ENCODE results near the gene ENAH. TPM values are rescaled to one million over a fixed set of nuclear protein-coding genes. Genes with fewer than 3 reads are reported as not detected.
"Not testable (repeated sequence)": the region's sequence is repeated elsewhere in the genome, so short reads cannot be mapped to it uniquely, and the experiment has no call there.

ENAH gene
- total and polyA plus RNA-seq, 5 donors from 2014 or later = 0.03 to 0.13 TPM; not detected in 3

DNA sequence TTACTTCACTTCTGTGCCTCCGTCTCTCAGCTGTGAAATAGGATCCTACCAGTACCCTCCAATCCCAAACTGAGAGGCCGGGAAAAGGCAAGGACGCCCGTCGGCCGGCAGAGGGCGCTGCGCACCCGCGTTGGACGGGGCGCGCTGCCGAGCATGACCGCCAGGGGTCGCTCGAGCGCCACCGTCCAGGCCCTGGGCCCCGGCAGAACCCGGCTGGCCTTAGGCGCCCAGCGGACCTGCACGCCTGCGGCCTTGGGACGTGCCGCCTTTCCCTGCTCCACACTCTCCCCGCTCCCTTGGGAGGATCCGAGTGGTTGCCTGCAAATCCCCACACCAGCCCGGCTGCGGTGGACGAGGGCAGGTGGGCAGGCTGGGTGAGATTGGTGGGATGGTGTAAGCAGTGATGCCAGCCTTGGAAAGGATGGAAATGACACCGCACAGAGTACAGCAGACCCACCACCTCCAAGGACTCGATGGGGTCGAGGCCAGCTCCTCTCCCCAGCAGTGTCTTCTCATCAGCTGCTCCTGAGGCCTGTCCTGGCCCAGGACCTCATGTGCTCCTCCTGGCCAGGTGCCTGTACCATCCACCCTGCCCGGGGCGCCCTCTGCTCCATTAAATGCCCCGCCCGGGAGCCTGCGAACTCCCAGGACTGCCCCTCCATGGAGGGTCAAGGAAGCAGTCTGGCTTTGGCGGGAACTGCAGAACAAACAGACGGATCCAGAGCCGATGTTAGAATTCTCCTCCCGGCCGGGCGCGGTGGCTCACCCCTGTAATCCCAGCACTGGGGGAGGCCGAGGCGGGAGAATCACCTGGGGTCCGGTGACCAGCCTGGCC lies 177.7 kb downstream of the ENAH start:
- ATAC-seq (ENCODE audit: low read depth in 2 of 2) = peak; percentile 81 to 85
- H3K4me3 ChIP-seq (ENCODE audit: low read depth, low read length) = no peak overlapping the region
- H3K36me3 ChIP-seq (ENCODE audit: control insufficient read depth, insufficient read depth, low read length) = no peaks in the 10 kb centered on the region
- peak; percentile 50 to 67 (median 64) for DNase-seq
- H3K36me3 Mint-ChIP-seq = no peaks in the 10 kb centered on the region
- peaks cover 19% of the 10 kb centered on the region for H3K4me1 ChIP-seq (ENCODE audit: control insufficient read depth, insufficient read depth, low read length, poor library complexity, severe bottlenecking)
- peak overlapping the region in 1 of 4 donors; percentile 32 for H3K4me3 Mint-ChIP-seq
- no peak overlapping the region for H3K27ac ChIP-seq (ENCODE audit: insufficient read depth, low read length, poor library complexity, severe bottlenecking)
- H3K27me3 Mint-ChIP-seq = peaks cover 5% of the 10 kb centered on the region
- no peaks in the 10 kb centered on the region for H3K9me3 ChIP-seq (ENCODE audit: control insufficient read depth in 2 of 2, low read length in 2 of 2)
- H3K27me3 ChIP-seq (ENCODE audit: control insufficient read depth, insufficient read depth, low read length) = no peaks in the 10 kb centered on the region
- no peaks in the 10 kb centered on the region for H3K9me3 Mint-ChIP-seq
- peak overlapping the region in 2 of 3 donors; percentile 52 to 87 for H3K27ac Mint-ChIP-seq
- peaks cover 17 to 48% (median 29%) of the 10 kb centered on the region in 4 donors for H3K4me1 Mint-ChIP-seq

DNA sequence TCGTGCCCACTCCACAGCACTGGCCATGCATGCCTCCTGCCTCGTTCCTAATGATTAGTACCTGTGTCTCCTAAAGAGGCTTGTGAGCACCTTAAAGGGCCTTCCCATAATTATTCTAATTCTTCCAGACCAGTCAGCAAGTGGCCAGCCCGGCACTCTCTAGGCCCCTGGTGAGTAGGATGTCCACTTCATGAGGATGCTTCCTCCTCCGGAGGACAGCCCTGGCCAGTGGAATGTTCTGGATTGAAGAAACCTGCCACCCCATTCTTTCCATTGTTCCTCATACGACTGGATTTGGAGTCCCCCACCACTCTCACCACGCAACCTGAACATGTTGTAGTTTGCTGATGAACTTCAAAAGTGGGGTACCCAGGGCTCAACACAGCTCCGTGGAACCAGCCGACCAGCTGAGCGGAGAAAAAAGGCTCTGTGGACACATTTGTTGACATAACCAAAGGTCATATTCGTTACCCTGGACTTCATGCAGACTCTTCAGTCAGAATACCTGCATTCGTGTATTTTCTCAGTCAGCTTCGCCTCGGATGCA lies 178.4 kb downstream of the ENAH start:
- no peaks in the 10 kb centered on the region for H3K9me3 ChIP-seq (ENCODE audit: control insufficient read depth in 2 of 2, low read length in 2 of 2)
- H3K4me3 Mint-ChIP-seq = peak overlapping the region in 1 of 4 donors; percentile 19
- no peaks in the 10 kb centered on the region for H3K36me3 ChIP-seq (ENCODE audit: control insufficient read depth, insufficient read depth, low read length)
- H3K4me1 ChIP-seq (ENCODE audit: control insufficient read depth, insufficient read depth, low read length, poor library complexity, severe bottlenecking) = peaks cover 19% of the 10 kb centered on the region
- DNase-seq = no peak
- H3K4me3 ChIP-seq (ENCODE audit: low read depth, low read length) = no peak overlapping the region
- H3K9me3 Mint-ChIP-seq = no peaks in the 10 kb centered on the region
- no peak for ATAC-seq (ENCODE audit: low read depth in 2 of 2)
- H3K27me3 Mint-ChIP-seq = peaks cover 4% of the 10 kb centered on the region
- H3K27me3 ChIP-seq (ENCODE audit: control insufficient read depth, insufficient read depth, low read length) = no peaks in the 10 kb centered on the region
- H3K4me1 Mint-ChIP-seq = peaks cover 17 to 49% (median 31%) of the 10 kb centered on the region in 4 donors
- H3K27ac ChIP-seq (ENCODE audit: insufficient read depth, low read length, poor library complexity, severe bottlenecking) = no peak overlapping the region
- H3K36me3 Mint-ChIP-seq = no peaks in the 10 kb centered on the region
- H3K27ac Mint-ChIP-seq = peak overlapping the region in 2 of 3 donors; percentile 87 to 88

DNA sequence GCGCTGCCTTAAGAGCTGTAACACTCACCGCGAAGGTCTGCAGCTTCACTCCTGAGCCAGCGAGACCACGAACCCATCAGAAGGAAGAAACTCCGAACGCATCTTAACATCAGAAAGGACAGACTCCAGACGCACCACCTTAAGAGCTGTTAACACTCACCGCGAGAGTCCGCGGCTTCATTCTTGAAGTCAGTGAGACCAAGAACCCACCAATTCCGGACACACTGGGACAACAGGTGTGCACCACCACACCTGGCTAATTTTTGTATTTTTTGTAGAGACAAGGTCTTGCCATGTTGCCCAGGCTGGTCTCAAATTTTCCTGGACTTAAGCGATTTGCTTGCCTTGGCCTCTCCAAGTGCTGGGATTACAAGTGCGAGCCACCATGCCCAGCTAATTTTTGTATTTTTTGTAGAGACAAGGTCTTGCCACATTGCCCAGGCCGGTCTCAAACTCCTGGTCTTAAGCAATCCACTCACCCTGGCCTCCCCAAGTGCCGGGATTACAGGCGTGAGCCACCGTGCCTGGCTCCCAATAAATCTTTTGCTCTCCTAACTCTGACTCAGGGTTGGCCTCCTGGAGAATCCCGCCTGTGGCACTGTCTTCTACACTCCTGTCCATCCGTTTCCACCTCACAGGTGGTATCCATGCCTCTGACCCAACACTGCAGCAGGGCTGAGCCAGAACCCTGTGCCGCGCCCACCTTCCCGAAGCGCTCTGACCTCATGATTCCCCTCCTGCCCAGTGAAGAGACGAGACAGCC lies 179.1 kb downstream of the ENAH start:
- not testable (repeated sequence) for H3K9me3 Mint-ChIP-seq; H3K36me3 Mint-ChIP-seq; H3K27ac ChIP-seq (ENCODE audit: insufficient read depth, low read length, poor library complexity, severe bottlenecking); ATAC-seq (ENCODE audit: low read depth in 2 of 2); H3K27me3 ChIP-seq (ENCODE audit: control insufficient read depth, insufficient read depth, low read length); DNase-seq; H3K4me3 ChIP-seq (ENCODE audit: low read depth, low read length); H3K27me3 Mint-ChIP-seq; H3K36me3 ChIP-seq (ENCODE audit: control insufficient read depth, insufficient read depth, low read length); H3K9me3 ChIP-seq (ENCODE audit: control insufficient read depth in 2 of 2, low read length in 2 of 2)
- Mint-ChIP-seq H3K4me3 (peak overlapping the region; percentile 39 to 80 (median 64)), H3K4me1 (peaks cover 19 to 55% (median 35%) of the 10 kb centered on the region in 4 donors), H3K27ac (peak overlapping the region; percentile 83 to 88 (median 87))
- H3K4me1 ChIP-seq (ENCODE audit: control insufficient read depth, insufficient read depth, low read length, poor library complexity, severe bottlenecking) = peaks cover 25% of the 10 kb centered on the region

DNA sequence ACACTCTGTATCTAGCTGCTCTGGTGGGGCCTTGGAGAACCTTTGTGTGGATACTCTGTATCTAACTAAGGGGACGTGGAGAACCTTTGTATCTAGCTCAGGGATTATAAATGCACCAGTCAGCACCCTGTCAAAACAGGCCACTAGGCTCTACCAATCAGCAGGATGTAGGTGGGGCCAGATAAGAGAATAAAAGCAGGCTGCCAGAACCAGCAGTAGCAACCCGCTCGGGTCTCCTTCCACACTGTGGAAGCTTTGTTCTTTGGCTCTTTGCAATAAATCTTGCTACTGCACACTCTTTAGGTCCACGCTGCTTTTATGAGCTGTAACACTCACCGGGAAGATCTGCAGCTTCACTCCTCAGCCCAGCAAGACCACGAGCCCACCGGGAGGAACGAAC lies 179.7 kb downstream of the ENAH start:
- H3K9me3 ChIP-seq (ENCODE audit: control insufficient read depth in 2 of 2, low read length in 2 of 2); H3K27me3 Mint-ChIP-seq; ATAC-seq (ENCODE audit: low read depth in 2 of 2); H3K36me3 ChIP-seq (ENCODE audit: control insufficient read depth, insufficient read depth, low read length); H3K27ac ChIP-seq (ENCODE audit: insufficient read depth, low read length, poor library complexity, severe bottlenecking); H3K36me3 Mint-ChIP-seq; H3K27me3 ChIP-seq (ENCODE audit: control insufficient read depth, insufficient read depth, low read length); H3K4me3 ChIP-seq (ENCODE audit: low read depth, low read length); H3K9me3 Mint-ChIP-seq: not testable (repeated sequence)
- Mint-ChIP-seq H3K27ac (peak overlapping the region; percentile 39 to 83 (median 74)), H3K4me3 (peak overlapping the region; percentile 39 to 80 (median 64)), H3K4me1 (peaks cover 21 to 60% (median 40%) of the 10 kb centered on the region in 4 donors)
- peak in 2 of 3 donors; percentile 44 to 49 for DNase-seq
- H3K4me1 ChIP-seq (ENCODE audit: control insufficient read depth, insufficient read depth, low read length, poor library complexity, severe bottlenecking) = peaks cover 31% of the 10 kb centered on the region

DNA sequence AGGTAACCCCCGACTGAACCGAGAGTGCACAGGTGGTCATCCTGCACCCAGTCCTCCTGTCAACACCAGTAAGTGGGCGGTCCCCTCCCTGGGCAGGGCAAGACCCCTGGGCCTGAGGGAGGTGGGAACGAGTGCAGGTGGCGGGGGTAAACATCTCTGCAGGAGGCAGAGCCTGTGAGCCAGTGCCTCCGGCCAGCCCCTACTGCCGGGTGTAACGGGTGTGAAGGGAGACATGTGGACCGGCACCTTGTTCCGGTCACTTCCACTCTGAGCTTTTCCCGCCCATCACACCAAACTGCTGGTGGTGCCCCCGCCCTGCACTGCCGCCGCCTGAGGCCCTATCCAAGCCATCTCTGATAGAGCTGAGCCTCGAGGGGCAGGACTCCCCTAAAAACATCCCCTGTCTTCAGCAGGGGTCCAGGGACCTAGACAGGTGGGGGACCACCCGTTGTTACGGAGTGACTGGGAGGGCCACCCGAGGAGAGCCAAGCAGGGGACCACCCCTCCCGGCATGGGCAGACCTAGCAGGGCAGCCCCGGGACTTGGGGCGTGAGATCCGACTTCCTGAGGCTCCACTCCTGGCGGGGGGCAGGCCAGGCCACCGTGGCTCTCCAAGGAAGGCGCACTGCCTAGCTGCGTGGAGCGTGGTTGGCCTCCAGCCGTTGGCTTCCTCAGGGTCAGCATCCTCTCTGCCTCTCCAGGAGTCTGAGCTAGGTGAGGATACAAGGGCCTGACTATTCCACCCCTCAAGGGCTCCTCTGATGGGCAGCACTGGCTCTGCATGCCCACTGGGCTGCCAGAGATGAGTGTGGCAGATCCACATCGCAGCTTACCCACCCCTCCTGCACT lies 181.2 kb downstream of the ENAH start:
- H3K27ac ChIP-seq (ENCODE audit: insufficient read depth, low read length, poor library complexity, severe bottlenecking) = no peak overlapping the region
- no peaks in the 10 kb centered on the region for H3K27me3 ChIP-seq (ENCODE audit: control insufficient read depth, insufficient read depth, low read length)
- peak overlapping the region in 1 of 4 donors; percentile 19 for H3K4me3 Mint-ChIP-seq
- H3K27ac Mint-ChIP-seq = no peak overlapping the region
- no peaks in the 10 kb centered on the region for H3K9me3 Mint-ChIP-seq
- peaks cover 17 to 56% (median 39%) of the 10 kb centered on the region in 4 donors for H3K4me1 Mint-ChIP-seq
- DNase-seq (no peak), ATAC-seq (ENCODE audit: low read depth in 2 of 2) (no peak)
- no peaks in the 10 kb centered on the region for H3K36me3 Mint-ChIP-seq
- no peaks in the 10 kb centered on the region for H3K36me3 ChIP-seq (ENCODE audit: control insufficient read depth, insufficient read depth, low read length)
- peaks cover 38% of the 10 kb centered on the region for H3K4me1 ChIP-seq (ENCODE audit: control insufficient read depth, insufficient read depth, low read length, poor library complexity, severe bottlenecking)
- H3K4me3 ChIP-seq (ENCODE audit: low read depth, low read length) = no peak overlapping the region
- no peaks in the 10 kb centered on the region for H3K9me3 ChIP-seq (ENCODE audit: control insufficient read depth in 2 of 2, low read length in 2 of 2)
- H3K27me3 Mint-ChIP-seq = peaks cover 5% of the 10 kb centered on the region

DNA sequence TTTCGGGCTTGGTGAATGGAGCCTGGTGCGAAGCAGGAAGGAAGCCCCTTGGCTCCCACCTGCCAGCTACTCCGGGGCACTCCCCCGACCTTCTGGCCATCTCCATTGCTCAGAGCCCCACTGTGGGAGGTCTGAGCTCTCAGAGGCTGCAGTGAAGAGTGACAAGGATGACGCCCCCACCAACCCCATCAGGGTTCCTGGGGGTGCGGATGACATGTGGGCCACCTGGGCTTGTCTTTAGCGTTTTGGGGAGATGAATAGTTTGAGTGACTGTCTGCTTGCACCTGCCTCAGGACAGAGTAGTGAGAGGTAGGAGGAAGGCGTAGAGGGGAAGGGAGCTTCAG lies 181.8 kb downstream of the ENAH start:
- H3K27ac Mint-ChIP-seq = peak overlapping the region in 1 of 3 donors; percentile 36
- ATAC-seq (ENCODE audit: low read depth in 2 of 2) (no peak), DNase-seq (no peak)
- no peaks in the 10 kb centered on the region for H3K9me3 Mint-ChIP-seq
- Histone ChIP-seq H3K27ac (ENCODE audit: insufficient read depth, low read length, poor library complexity, severe bottlenecking) (no peak overlapping the region), H3K9me3 (ENCODE audit: control insufficient read depth in 2 of 2, low read length in 2 of 2) (no peaks in the 10 kb centered on the region), H3K4me3 (ENCODE audit: low read depth, low read length) (no peak overlapping the region), H3K36me3 (ENCODE audit: control insufficient read depth, insufficient read depth, low read length) (no peaks in the 10 kb centered on the region), H3K4me1 (ENCODE audit: control insufficient read depth, insufficient read depth, low read length, poor library complexity, severe bottlenecking) (peaks cover 41% of the 10 kb centered on the region), H3K27me3 (ENCODE audit: control insufficient read depth, insufficient read depth, low read length) (no peaks in the 10 kb centered on the region)
- peaks cover 5% of the 10 kb centered on the region for H3K27me3 Mint-ChIP-seq
- peak overlapping the region in 1 of 4 donors; percentile 74 for H3K4me3 Mint-ChIP-seq
- peaks cover 17 to 58% (median 40%) of the 10 kb centered on the region in 4 donors for H3K4me1 Mint-ChIP-seq
- H3K36me3 Mint-ChIP-seq = no peaks in the 10 kb centered on the region

Measured in CD4-positive, CD25-positive, alpha-beta regulatory T cell (primary cell).